GM19467 (cell line): ENCODE results near the gene RAB37.

ENCODE experiments used
- ATAC-seq: cut with Tn5 transposase; IDR thresholded peaks from one replicate; pipeline ENCODE4 v1.9.1; 2021; ENCODE audit warnings: mild to moderate bottlenecking, moderate library complexity; ENCODE audit not compliant: unreplicated experiment

The RAB37 gene

DNA sequence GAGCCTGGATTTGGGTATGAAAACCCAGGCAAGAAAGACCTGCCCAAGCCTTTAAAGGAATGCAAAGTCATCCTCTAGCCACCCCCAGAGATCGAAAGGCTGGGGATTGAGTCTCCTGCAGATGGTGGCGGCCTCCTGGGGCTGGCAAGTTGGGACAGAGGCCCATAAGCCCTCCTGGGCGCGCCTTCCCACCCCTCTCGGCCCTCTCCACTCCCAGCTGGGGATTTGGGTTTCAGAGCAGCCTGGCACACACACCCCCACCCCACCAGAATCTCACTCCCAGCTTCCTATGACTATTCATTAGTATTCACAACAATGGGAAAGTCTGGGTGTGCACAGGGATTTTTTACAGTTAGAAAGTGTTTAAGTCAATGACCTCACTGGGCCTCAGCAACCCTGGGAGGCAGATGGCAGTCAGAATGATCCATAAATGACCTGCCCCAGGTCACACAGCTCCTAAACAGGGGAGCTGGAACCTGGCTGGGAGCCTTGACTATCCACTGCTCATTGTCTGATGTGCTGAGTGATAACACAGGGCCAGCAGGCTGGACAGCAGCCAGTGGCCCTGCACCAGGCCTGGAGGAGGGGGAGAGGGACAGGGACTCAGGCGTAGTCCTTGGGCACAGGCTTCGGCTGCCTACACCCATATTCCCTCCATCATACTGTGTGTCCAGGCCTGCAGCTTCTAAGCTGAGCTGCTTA is 23.5 kb downstream of the RAB37 start:
- ATAC-seq = no peak

DNA sequence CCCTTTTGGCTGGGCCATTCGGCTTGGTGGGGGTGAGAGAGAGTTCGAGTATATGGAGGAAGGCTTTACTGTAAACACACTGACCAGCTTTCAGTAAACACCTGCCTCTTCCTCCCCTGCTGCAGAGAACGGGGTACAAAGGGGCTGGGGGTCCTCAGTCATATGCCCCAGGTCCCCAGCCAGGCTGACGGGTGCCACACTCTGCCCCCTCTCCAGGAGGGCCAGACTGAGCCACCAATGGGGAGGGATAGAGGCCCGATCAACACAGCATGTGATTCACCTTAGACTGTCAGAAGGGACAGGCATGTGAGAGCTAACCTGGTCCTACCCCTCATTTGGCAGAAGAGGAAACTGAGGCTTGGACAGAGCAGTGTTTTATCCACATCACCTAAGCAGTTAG is 24.4 kb downstream of the RAB37 start:
- no peak for ATAC-seq

DNA sequence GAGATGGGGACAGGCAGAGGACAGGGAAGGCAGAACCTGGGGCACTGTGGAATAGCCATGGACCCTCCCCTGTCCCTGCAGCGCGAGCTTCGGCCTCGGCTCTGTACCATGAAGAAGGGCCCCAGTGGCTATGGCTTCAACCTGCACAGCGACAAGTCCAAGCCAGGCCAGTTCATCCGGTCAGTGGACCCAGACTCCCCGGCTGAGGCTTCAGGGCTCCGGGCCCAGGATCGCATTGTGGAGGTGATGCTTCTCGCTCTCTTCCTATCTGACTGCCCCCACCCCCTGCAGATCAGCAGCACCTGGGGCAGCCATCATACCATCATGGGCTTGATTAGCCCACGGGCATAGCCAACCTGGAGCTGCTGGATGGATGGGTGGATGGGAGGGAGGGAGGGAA is 24.9 kb downstream of the RAB37 start:
- ATAC-seq = no peak

DNA sequence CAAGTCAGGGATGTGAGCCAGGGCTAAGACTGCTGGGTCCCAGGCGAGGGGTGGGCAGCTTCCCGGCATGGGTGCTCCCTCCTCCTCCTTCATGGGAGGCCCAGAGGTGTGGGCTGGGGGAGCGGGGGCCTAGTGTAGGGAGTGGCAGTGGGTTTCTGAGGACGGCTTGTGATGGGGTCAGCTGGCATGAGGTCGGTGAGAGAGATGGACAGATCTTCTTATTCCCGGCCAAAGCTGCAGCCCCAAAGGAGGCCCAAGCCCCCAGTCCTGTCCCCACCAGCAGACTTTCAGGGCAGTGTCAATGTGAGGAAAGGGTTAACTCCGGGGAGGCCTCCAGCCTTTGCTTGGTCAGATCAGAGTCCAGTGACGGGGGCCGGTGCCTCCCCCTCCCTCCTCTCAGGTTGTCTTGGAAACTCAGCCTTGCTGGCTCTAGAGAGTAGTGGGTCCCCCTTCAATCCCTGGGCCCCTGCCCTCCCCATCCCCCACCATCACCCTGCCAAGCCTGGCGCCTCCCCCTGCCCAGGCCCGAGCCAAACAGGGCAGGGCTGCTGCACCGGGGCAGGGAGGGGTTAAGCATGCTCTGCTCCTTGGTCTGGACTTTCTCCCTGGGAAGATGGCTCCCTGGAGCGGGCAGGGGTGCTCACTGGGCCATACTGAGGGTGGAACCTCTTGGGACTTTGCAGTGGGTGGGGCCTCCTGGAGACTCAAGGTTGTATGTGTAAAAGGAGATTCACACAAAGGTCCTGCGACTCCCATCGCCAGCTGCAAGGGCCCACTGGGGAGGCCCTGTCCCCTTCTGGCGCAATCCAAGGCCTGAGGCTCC is 26.7 kb downstream of the RAB37 start:
- no peak for ATAC-seq

DNA sequence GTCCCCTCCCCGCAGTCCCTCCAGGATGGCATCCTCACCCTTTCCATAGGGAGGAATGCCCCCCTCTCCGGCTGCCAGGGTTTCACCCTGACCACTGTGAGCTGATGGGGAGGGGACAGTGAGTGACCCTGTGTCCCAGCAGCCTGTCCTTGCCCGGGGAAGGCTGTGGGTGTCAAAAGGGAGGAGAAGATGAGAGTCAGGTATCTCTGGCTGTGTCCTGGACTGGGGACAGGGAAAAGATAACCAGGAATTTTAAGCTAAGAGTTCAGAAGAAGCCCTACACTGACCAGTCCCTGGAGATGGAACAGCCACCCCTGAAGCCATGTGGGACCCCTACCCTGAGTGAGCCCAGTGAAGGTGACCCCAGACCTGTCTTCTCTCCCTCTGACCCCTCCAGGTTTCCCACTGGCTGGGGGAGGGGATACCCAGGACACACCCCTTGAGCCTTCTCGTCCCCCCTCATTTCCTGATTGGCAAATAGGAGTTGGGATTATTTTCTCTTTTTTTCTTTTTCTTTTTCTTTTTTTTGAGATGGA is 27.8 kb downstream of the RAB37 start:
- no peak for ATAC-seq

DNA sequence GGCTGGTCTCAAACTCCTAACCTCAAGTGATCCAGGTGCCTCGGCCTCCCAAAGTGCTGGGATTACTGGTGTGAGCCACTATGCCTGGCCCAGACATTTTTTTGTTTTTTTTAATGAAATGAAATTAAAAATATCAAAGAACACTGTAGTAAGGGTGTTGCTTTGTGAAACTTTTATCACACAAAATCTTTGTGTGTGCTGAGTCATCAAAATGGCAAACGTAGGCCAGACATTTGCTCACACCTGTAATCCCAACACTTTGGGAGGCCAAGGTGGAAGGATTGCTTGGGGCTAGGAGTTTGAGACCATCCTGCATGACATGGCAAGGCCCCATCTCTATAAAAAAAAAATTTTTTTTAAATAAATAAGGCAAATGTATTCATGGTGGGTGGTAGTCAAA is 29.4 kb downstream of the RAB37 start:
- no peak for ATAC-seq

DNA sequence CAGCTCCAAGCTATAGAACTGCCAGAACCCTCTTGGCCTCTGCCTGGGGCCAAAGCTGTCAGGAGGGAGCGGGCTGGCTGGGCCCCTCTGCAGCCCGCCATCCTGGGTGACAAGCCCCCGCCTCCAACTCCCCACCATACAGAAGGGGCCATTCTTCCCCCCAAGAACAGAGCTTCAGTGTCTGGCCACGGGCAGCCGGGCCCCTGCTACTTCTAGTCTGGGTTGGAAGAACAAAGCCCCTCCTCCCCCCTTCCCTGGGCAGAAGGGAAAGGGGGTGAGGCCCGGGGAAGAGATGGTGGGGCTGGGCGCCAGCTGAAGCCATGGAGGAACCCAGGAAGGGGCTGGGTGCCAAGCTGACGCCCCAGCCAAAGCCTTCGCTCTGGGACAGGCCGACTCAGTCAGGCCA is 30.1 kb downstream of the RAB37 start:
- no peak for ATAC-seq

DNA sequence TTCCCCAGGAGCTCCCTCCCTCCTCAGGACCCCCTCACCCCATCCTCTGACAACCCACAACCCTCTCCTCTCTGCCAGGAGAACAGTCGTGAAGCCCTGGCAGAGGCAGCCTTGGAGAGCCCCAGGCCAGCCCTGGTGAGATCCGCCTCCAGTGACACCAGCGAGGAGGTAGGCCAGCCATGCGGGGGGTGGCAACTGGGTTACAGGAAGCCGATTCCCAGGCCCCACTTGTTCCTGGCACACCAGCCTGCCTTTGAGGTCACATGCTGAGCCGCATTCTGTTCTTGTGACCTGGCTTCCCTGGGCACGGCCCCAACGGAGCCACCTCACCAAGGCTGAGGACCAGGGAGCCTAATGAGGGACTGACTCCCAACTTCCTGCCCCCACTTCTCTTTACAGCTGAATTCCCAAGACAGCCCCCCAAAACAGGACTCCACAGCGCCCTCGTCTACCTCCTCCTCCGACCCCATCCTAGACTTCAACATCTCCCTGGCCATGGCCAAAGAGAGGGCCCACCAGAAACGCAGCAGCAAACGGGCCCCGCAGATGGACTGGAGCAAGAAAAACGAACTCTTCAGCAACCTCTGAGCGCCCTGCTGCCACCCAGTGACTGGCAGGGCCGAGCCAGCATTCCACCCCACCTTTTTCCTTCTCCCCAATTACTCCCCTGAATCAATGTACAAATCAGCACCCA is 31.2 kb downstream of the RAB37 start:
- ATAC-seq = no peak

DNA sequence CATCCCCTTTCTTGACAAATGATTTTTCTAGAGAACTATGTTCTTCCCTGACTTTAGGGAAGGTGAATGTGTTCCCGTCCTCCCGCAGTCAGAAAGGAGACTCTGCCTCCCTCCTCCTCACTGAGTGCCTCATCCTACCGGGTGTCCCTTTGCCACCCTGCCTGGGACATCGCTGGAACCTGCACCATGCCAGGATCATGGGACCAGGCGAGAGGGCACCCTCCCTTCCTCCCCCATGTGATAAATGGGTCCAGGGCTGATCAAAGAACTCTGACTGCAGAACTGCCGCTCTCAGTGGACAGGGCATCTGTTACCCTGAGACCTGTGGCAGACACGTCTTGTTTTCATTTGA is 31.7 kb downstream of the RAB37 start:
- no peak for ATAC-seq

DNA sequence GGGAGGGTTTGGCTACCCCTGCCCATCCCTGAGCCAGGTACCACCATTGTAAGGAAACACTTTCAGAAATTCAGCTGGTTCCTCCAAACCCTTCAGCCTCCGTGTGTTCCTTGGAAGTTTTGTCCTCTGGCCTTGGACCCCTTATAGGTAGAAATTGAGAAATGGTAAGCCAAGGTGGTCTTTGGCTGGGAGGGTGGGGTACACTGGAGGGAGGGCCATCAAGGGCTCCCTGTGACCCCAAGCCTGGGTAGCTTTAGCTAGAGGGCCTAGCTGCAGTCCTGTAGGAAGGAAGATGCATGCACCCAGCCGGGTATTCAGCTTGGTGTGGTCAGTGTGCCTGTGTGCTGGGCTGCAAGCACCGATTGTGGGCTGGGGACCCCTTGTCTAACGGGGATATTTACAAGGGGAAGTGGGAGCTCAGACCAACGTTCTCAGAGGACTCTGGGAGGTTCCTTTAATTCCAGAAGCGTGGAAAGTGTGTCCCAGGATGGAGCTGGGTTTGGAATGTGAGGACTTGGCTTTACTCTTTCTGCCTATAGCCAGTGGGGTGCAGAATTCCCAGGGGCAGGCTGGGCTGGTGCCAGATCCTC is 32.3 kb downstream of the RAB37 start:
- ATAC-seq = no peak

DNA sequence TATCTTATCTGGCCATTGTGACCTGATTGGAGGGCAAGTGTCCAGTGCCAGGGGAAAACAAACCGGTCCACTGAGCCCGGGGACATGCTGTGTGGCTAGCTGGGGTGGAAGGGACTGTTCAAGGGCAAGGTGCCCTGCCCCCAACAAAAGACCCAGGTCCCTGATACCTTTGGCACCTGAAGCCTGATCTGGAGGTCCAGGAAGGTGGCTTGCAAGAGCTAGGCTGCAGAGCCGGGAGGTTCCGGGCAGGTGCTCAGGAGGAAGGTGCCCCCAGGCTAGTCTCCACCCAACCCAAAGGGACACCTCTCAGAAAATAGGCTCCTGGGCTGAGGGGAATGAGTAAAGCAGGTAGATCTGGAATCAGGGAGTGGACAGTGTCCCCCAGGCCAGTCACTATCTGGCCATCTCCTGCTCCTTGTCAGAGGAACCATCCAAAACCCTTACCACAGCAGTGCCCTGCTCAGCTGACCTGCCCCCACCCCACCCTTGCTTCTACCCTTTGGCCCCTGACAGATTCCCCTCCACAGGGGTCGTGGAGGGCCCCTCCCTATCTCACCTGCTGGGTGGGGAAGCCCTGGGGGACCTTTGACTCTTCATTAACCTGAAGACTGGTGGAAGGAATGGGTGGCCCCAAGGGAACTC is 32.9 kb downstream of the RAB37 start:
- no peak for ATAC-seq

DNA sequence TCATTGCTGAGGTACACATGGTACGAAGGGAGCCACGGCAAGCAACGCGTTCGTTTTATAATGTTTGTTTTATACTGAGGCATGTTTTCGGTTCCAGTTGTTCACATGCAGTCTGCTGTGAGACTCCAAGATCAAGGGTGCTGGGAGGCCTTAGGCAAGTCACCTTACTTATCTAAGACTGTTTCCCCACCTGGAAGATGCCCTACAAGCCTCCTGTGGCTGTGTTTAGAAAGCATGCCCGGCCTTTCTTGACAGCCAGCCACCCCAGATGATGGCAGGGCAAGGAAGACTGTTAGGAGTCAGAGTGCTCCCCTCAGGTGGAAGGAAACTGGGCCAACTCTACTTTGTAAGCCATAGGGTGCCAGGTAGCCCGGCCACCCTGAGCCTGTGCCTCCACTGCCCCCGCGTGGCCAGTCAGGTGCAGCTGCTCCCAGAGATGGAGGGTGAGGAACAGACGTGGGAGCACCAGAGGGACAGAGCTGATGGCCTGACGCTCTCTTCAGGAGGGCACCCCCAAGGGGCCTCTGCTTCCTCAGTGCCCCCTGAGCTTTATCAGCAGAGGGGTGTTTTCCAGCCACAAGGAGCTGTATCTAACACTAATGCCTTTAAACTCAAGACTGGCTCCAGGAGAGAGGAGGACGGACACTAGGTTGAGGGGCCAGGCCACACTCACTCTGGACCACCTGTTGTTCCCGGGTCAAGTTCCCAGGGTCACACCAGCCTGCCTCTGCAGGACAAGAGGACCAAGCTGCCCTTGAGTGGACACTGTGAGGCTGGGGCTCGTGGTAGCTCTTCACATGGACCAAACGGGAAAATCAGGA is 33.7 kb downstream of the RAB37 start:
- no peak for ATAC-seq

DNA sequence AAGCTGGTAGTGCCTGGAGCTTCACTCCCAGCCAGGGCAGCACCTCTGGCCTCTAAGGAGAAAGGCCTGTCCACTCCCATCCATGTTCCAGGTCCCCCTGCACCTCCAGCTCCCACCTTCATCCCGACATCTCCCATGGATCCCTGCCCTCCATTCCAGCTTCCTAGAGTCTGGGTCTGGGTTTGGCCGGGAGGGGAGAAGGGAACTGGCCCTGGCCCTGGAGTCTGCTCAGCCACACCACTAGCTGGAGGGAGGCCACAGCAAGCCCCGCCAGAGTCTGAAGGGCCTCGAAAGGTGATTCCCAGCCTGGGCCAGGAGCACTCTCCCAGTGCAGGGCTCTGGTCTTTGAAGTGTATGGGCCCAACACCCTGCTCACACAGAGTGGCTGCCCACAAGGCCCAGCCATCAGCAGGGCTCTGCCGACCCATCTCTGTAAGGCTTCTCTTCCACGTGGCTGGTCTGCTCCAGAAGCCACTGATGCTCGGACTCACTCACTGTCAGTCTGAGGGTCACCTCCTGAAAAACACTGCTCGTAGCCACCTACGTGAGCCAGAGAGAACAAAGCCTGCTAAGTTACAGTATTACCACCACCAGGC is 34.4 kb downstream of the RAB37 start:
- ATAC-seq = no peak

DNA sequence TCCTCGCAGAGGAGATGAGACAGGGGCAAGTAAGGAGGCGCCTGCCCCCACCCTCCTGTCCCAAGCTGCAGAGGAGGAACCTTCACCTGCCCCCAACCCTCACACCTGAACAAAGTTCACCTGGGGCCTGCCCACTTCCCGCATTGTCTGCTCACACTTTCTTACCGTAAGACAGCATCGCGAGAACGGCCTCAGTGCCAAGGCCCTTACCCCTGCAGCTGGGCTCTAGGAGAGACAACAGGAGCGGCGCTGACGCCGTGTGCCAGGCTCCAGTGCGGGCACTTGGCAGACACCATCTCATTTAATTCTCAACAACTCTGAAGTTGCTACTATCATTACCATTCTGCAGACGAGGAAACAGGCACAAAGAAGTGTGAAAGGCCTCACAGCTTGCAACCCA is 35.0 kb downstream of the RAB37 start:
- ATAC-seq = no peak

DNA sequence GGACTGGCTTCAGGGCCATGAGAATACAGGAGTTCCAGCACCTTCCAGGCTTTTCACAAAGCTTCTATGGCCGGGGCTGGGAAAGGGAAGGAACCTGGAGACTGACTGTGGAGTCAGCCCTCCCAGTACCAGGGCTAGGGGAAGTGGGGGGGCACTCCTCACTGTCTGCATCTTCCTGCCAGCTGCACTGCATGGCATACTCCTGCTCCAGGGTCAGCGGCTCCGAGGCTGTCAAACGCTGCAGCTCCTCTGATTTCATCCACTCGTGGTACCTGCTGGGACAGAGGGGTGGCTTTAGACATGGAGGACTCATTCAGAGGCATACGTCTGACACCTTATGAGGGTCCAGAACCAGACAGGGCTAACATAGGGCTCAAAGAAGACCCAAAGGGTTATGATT is 36.4 kb downstream of the RAB37 start:
- no peak for ATAC-seq

DNA sequence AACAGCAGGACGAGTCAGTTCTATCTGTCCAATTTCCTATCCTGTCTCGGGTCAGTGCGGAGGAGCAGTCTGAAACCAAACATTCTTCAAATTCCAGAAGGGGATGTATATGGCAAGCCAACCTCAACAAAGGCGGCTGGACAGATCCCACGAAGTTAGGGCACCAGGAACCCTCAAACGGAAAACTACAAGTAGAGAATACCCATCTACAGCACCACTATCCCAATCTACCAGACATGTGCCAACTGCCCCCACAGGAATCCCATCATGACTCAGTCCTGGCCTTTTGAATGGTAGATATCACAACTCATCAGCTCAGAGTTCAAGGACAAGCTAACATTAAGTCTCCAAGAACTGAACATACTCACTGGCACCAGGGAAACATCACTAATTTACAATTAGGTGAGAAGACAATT is 36.8 kb downstream of the RAB37 start:
- no peak for ATAC-seq

DNA sequence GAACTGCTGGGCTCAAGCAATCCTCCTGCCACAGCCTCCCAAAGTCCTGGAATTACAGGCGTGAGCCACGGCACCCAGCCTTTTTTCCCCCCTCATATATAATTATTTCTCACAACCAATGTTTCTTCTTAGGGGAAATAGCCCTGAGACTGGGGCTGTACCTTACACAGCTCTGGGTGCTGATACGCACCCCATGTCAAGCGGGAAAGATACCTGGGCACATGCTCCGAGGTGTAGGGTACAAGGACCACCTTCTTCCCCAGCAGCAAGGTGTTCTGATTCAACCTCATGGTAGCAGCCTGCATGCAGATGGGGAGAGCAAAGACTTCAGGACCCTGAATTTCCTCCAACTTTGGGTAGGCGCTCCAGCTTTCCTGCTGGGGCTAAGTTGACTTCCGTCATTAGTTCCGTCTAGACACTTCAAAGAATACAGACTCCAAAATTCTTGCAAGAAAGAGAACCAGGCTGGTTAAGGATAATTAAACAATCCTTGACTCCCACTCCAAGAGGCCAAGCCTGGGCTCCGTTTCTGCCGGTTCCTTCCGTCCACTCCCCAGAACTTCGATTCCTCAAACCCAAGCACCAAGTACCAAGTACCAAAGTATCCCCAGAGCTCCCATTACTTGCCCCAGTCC is 38.5 kb downstream of the RAB37 start:
- no peak for ATAC-seq

DNA sequence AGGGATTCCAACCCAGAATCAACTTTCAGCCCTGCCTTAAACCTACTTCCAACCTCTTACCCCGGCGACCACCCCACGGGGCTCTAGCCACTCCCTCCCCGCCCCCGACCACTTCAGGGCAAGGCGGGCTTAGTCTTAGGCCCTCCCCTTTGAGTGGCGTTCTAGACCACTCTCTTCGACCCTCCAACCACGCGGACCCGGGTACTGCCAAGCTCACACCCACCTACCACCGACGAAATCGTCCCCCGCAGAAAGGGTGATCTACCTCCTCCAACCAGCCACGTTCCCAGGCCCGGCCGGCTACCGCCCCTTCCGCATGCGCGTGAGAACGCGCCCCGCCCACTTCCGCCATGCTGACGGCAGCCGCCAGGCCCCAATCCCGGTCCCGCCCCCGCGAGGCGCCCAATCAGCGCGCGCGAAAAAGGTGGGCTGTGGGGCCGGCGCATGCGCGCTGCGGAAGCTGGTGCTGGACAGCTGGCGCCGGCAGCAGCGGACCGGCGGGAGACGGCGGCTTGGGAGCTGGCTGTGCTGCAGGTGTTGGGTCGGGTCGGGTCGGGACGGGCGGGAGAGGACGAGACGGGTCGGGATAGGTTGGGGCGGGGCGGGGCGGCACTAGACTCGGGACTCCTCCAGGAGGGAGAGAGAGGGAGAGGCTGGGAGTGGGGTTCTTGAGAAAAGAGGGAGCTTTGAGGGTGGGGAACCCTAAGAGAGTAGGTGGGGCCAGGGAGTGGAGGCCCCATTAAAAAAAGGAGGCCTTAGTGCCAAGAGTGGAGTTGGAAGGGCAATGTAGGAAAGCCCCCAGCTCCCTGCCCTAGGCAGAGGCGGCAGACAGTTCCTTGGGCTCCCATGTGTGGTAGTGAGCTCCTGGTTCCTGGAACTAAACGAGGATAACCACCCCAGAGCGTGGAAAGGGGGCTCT is 39.2 kb downstream of the RAB37 start, which contains the start of gene NAT9:
TSS of gene NAT9 (minus strand) at position 302 of the 919 bp plus-strand sequence. CDS start 647 bp downstream, outside the sequence.
- peak; percentile 62 for ATAC-seq
